DMS153 treated with DMSO at 0.1 percent for 48 hours (cell line): ENCODE results near the gene TADA2B.

ENCODE experiments used
- DNase-seq: peaks from one replicate; lab custom pipeline; 2025; ENCODE audit not compliant: unreplicated experiment; lab: John Stamatoyannopoulos, UW

TADA2B gene

GRCh38 chr4:7043284-7044136 lies at the start of gene TADA2B:
Gene TADA2B (plus strand): TSS chr4:7043372. CDS start chr4:7043580, 208 bp downstream.
- DNase-seq = no peak

- DNase-seq = no peak
Observed at GRCh38 chr4:6996481-6996880, 46.7 kb upstream of the TADA2B start.

- DNase-seq = no peak
Observed at GRCh38 chr4:6999172-7000086, 43.7 kb upstream of the TADA2B start.

GRCh38 chr4:7000421-7001176 lies 42.6 kb upstream of the TADA2B start:
- DNase-seq = no peak

GRCh38 chr4:7001271-7001670 lies 41.9 kb upstream of the TADA2B start:
- DNase-seq = no peak

- no peak for DNase-seq
Observed at GRCh38 chr4:7002336-7002735, 40.8 kb upstream of the TADA2B start.

- no peak for DNase-seq
Observed at GRCh38 chr4:7003176-7003878, 39.8 kb upstream of the TADA2B start.

GRCh38 chr4:7003879-7004240 lies 39.3 kb upstream of the TADA2B start:
- no peak for DNase-seq

- DNase-seq = no peak
Observed at GRCh38 chr4:7004331-7004730, 38.8 kb upstream of the TADA2B start.

- DNase-seq = no peak
Observed at GRCh38 chr4:7005571-7005970, 37.6 kb upstream of the TADA2B start.

GRCh38 chr4:7006411-7006810 lies 36.8 kb upstream of the TADA2B start:
- DNase-seq = no peak

GRCh38 chr4:7007142-7007907 lies 35.8 kb upstream of the TADA2B start:
- DNase-seq = no peak

GRCh38 chr4:7007944-7008343 lies 35.2 kb upstream of the TADA2B start:
- no peak for DNase-seq

GRCh38 chr4:7009564-7009963 lies 33.6 kb upstream of the TADA2B start:
- DNase-seq = no peak

- no peak for DNase-seq
Observed at GRCh38 chr4:7013175-7013574, 30.0 kb upstream of the TADA2B start.

GRCh38 chr4:7014815-7015214 lies 28.4 kb upstream of the TADA2B start:
- DNase-seq = no peak

GRCh38 chr4:7015383-7016035 lies 27.7 kb upstream of the TADA2B start:
- DNase-seq = no peak

GRCh38 chr4:7016086-7016485 lies 27.1 kb upstream of the TADA2B start:
- no peak for DNase-seq

- DNase-seq = no peak
Observed at GRCh38 chr4:7016512-7016911, 26.7 kb upstream of the TADA2B start.
